ENCODE data around the gene ENTPD6. TPM values are rescaled to one million over a fixed set of nuclear protein-coding genes. Genes with fewer than 3 reads are reported as not detected.
A peak's percentile ranks its signal among the peaks of the same experiment; 100 is the strongest.

Gene ENTPD6
- total RNA-seq, 1 donor from 2014 or later: 32.3 TPM

- peaks cover 15% of the 10 kb centered on the region for H3K79me2 ChIP-seq (ENCODE audit: low read depth)
- peaks cover 3% of the 10 kb centered on the region for H3F3A ChIP-seq (ENCODE audit: low read depth)
- H4K20me1 ChIP-seq (ENCODE audit: low read depth): peaks cover 21% of the 10 kb centered on the region
- H2AFZ ChIP-seq (replicated peaks): no peak overlapping the region
- H3K36me3 ChIP-seq: no peaks in the 10 kb centered on the region
- peaks cover 10% of the 10 kb centered on the region for H3K4me1 ChIP-seq
- H3K4me3 ChIP-seq: no peak overlapping the region
- H3K4me2 ChIP-seq: no peak overlapping the region
- no peak for TF ChIP-seq EZH2 (IDR thresholded peaks at IDR 0.05)
- TF ChIP-seq EZH2phosphoT487 (IDR thresholded peaks at IDR 0.05): no peak
- no peaks in the 10 kb centered on the region for H3K36me3 Mint-ChIP-seq
- no peaks in the 10 kb centered on the region for H3K9me3 ChIP-seq (ENCODE audit: low read depth)
- peaks cover 16% of the 10 kb centered on the region for H3K4me1 Mint-ChIP-seq
- no peak for DNase-seq (ENCODE audit: low spot score)
- H3K27me3 ChIP-seq: no peaks in the 10 kb centered on the region
- H3K27ac Mint-ChIP-seq: no peak overlapping the region
- no peak overlapping the region for H3K27ac ChIP-seq
- no peaks in the 10 kb centered on the region for H3K9me3 Mint-ChIP-seq
- no peak overlapping the region for H3K4me3 Mint-ChIP-seq
- H3K9ac ChIP-seq: no peak overlapping the region
- H3K27me3 Mint-ChIP-seq (ENCODE audit: insufficient read depth, low read depth): peaks cover 4% of the 10 kb centered on the region
Measured at GRCh38 chr20:25193843-25194242, 1.7 kb upstream of the ENTPD6 start.

- H3K27ac Mint-ChIP-seq: no peak overlapping the region
- Histone ChIP-seq H3F3A (ENCODE audit: low read depth) (peaks cover 3% of the 10 kb centered on the region), H3K36me3 (no peaks in the 10 kb centered on the region), H3K79me2 (ENCODE audit: low read depth) (peaks cover 18% of the 10 kb centered on the region), H3K4me3 (no peak overlapping the region), H3K4me2 (no peak overlapping the region), H3K27me3 (no peaks in the 10 kb centered on the region), H3K9me3 (ENCODE audit: low read depth) (no peaks in the 10 kb centered on the region), H3K27ac (no peak overlapping the region), H2AFZ (replicated peaks) (no peak overlapping the region), H3K9ac (no peak overlapping the region), H4K20me1 (ENCODE audit: low read depth) (peaks cover 27% of the 10 kb centered on the region), H3K4me1 (peaks cover 16% of the 10 kb centered on the region)
- DNase-seq (ENCODE audit: low spot score): no peak
- no peaks in the 10 kb centered on the region for H3K36me3 Mint-ChIP-seq
- H3K27me3 Mint-ChIP-seq (ENCODE audit: insufficient read depth, low read depth): peaks cover 4% of the 10 kb centered on the region
- H3K4me3 Mint-ChIP-seq: peak overlapping the region; percentile 86
- TF ChIP-seq EZH2phosphoT487 (IDR thresholded peaks at IDR 0.05) (no peak), CTCF (IDR thresholded peaks at IDR 0.05) (no peak), EZH2 (IDR thresholded peaks at IDR 0.05) (no peak)
- H3K9me3 Mint-ChIP-seq: no peaks in the 10 kb centered on the region
- H3K4me1 Mint-ChIP-seq: peaks cover 22% of the 10 kb centered on the region
Measured at GRCh38 chr20:25194333-25194972, 1.1 kb upstream of the ENTPD6 start.

DNA sequence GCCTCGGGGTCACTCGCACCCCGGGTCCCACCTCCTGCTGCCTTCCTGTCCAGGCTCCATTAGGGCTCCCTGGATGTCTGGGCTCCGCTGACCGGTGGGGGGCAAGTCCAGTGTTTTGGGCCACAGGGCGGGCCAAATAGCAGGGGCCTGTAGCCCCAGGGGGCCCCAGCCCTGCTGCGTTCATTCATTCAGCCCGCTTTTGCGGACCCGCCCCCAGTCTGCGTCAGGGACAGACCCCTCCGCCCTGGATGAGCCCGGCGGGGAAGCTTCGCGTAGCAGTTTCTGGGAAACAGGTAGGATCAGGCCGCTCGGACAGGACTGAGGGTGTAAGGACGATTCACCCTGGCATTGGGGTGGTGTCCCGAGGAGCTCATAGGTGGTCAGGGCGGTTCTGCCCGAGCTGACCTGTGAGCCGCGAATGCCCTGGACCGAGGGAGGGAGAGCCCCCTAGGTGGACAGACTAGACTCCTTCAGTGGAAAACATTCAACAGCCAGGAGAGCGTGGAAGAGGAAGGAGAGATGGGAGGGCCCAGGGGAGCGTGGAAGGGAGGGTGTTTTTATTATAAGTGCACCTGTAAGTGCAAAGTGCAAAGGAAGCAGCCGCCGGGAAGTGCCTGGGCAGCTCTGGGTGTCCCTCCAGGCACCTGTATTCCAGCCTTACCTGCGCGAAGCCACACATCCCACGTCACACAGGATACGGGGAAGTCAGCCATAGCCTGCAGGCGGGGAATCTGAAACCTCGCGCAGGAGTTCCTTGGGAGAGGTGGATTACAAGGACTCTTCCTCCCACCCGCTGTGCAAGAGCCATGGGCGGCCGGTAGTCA lies 662 bp downstream of the ENTPD6 start:
- Histone ChIP-seq H3K79me2 (ENCODE audit: low read depth) (peaks cover 29% of the 10 kb centered on the region), H3F3A (ENCODE audit: low read depth) (peaks cover 3% of the 10 kb centered on the region), H3K27ac (no peak overlapping the region), H3K27me3 (no peaks in the 10 kb centered on the region), H3K4me3 (peak overlapping the region; percentile 80), H2AFZ (replicated peaks) (peak overlapping the region; percentile 90), H4K20me1 (ENCODE audit: low read depth) (peaks cover 36% of the 10 kb centered on the region), H3K9ac (peak overlapping the region; percentile 12), H3K36me3 (no peaks in the 10 kb centered on the region), H3K4me2 (peak overlapping the region; percentile 96), H3K9me3 (ENCODE audit: low read depth) (no peaks in the 10 kb centered on the region), H3K4me1 (peaks cover 19% of the 10 kb centered on the region)
- Mint-ChIP-seq H3K27ac (no peak overlapping the region), H3K27me3 (ENCODE audit: insufficient read depth, low read depth) (peaks cover 4% of the 10 kb centered on the region), H3K4me1 (peaks cover 27% of the 10 kb centered on the region), H3K9me3 (no peaks in the 10 kb centered on the region), H3K4me3 (peak overlapping the region; percentile 92), H3K36me3 (no peaks in the 10 kb centered on the region)
- TF ChIP-seq CTCF (IDR thresholded peaks at IDR 0.05) (no peak), EZH2 (IDR thresholded peaks at IDR 0.05) (no peak), EZH2phosphoT487 (IDR thresholded peaks at IDR 0.05) (no peak)
- peak; percentile 66 for DNase-seq (ENCODE audit: low spot score)

GRCh38 chr20:25196786-25197120 lies 1.2 kb downstream of the ENTPD6 start:
- H3K4me3 Mint-ChIP-seq: peak overlapping the region; percentile 92
- H3K27ac Mint-ChIP-seq: no peak overlapping the region
- no peak for TF ChIP-seq EZH2phosphoT487 (IDR thresholded peaks at IDR 0.05)
- TF ChIP-seq CTCF (IDR thresholded peaks at IDR 0.05): no peak
- TF ChIP-seq EZH2 (IDR thresholded peaks at IDR 0.05): no peak
- Histone ChIP-seq H3F3A (ENCODE audit: low read depth) (peaks cover 3% of the 10 kb centered on the region), H3K4me2 (peak overlapping the region; percentile 96), H3K9ac (no peak overlapping the region), H3K9me3 (ENCODE audit: low read depth) (no peaks in the 10 kb centered on the region), H3K4me1 (peaks cover 19% of the 10 kb centered on the region), H3K79me2 (ENCODE audit: low read depth) (peaks cover 35% of the 10 kb centered on the region), H3K27ac (no peak overlapping the region), H4K20me1 (ENCODE audit: low read depth) (peaks cover 36% of the 10 kb centered on the region), H3K36me3 (no peaks in the 10 kb centered on the region), H2AFZ (replicated peaks) (no peak overlapping the region), H3K4me3 (peak overlapping the region; percentile 80), H3K27me3 (no peaks in the 10 kb centered on the region)
- H3K36me3 Mint-ChIP-seq: no peaks in the 10 kb centered on the region
- H3K4me1 Mint-ChIP-seq: peaks cover 27% of the 10 kb centered on the region
- no peaks in the 10 kb centered on the region for H3K9me3 Mint-ChIP-seq
- peak; percentile 62 for DNase-seq (ENCODE audit: low spot score)
- H3K27me3 Mint-ChIP-seq (ENCODE audit: insufficient read depth, low read depth): peaks cover 4% of the 10 kb centered on the region
